GM08714 (cell line): ENCODE data around the gene HSD11B2.

Experiments
- H3K4me3 ChIP-seq: fragments of 200-500 bp; sonication (Bioruptor generic); 2 replicates; pipeline ENCODE4 v1.5.1; 2014; ENCODE audit warnings: mild to moderate bottlenecking, low read length, inconsistent platforms
- ZNF274 ChIP-seq: IDR thresholded peaks from 2 replicates; pipeline ENCODE4 v1.6.1; 2012; ENCODE audit warnings: mild to moderate bottlenecking, low read depth, low read length

HSD11B2 gene

GRCh38 chr16:67429053-67429798, 1.7 kb upstream of the HSD11B2 start:
- TF ChIP-seq ZNF274, result no peak
- no peak overlapping the region for H3K4me3 ChIP-seq

GRCh38 chr16:67429799-67430503, 970 bp upstream of the HSD11B2 start:
- H3K4me3 ChIP-seq, result no peak overlapping the region
- TF ChIP-seq ZNF274, result no peak

GRCh38 chr16:67430504-67430976, 381 bp upstream of the HSD11B2 start:
- TF ChIP-seq ZNF274, result no peak
- H3K4me3 ChIP-seq, result no peak overlapping the region

GRCh38 chr16:67431775-67432505, 1.0 kb downstream of the HSD11B2 start:
- TF ChIP-seq ZNF274, result no peak
- H3K4me3 ChIP-seq, result no peak overlapping the region

GRCh38 chr16:67432506-67432890, 1.6 kb downstream of the HSD11B2 start:
- no peak overlapping the region for H3K4me3 ChIP-seq

GRCh38 chr16:67433131-67433719, 2.3 kb downstream of the HSD11B2 start:
- TF ChIP-seq ZNF274, result no peak
- H3K4me3 ChIP-seq, result no peak overlapping the region

More at GRCh38 chr16:67432506-67432890, 1.6 kb downstream of the HSD11B2 start:
- TF ChIP-seq ZNF274, result no peak

- no peak for TF ChIP-seq ZNF274
- H3K4me3 ChIP-seq, result no peak overlapping the region
These were observed 4.8 kb downstream of the HSD11B2 start for GRCh38 chr16:67435758-67436164.

GRCh38 chr16:67436640-67437193, 5.8 kb downstream of the HSD11B2 start:
- TF ChIP-seq ZNF274, result no peak
- H3K4me3 ChIP-seq, result no peak overlapping the region

- H3K4me3 ChIP-seq, result no peak overlapping the region
- TF ChIP-seq ZNF274, result no peak
These were observed 6.6 kb downstream of the HSD11B2 start for GRCh38 chr16:67437513-67437912.

GRCh38 chr16:67438098-67438791, 7.3 kb downstream of the HSD11B2 start:
- H3K4me3 ChIP-seq, result no peak overlapping the region
- no peak for TF ChIP-seq ZNF274

- H3K4me3 ChIP-seq, result no peak overlapping the region
- no peak for TF ChIP-seq ZNF274
These were observed 8.0 kb downstream of the HSD11B2 start for GRCh38 chr16:67438824-67439393.

- H3K4me3 ChIP-seq, result no peak overlapping the region
- TF ChIP-seq ZNF274, result no peak
These were observed 10.4 kb downstream of the HSD11B2 start for GRCh38 chr16:67441271-67441753.

GRCh38 chr16:67441907-67442306, 11.0 kb downstream of the HSD11B2 start:
- H3K4me3 ChIP-seq, result no peak overlapping the region

More at GRCh38 chr16:67441907-67442306, 11.0 kb downstream of the HSD11B2 start:
- TF ChIP-seq ZNF274, result no peak
